ENCODE measurements around the gene ATG13.

ATG13 gene

DNA sequence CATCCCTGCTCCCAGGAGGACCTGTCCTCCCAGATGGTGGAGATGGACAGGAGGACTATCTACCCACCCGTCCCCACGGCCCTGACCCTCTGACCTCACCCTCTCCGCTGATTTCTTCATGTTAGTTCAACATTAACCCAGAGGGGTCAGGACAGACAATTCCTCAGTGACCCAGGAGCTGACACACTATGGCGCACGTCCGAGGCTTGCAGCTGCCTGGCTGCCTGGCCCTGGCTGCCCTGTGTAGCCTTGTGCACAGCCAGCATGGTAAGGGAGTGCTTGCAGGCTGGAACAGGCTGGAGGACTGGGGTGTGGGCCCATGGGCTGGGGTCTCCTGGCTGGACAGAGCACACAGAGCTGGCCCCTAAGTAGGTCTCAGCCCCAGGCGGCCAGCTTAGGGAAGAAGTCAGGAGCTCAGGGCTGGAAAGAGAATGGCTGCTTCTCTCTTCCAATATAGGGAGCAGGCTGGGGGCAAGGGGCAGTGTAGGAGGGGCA, 101.7 kb downstream of the ATG13 start, which contains the start of gene F2:
F2 (plus strand) TSS at position 166 of the 495 bp plus-strand sequence; CDS start at position 189, 23 bp downstream.
- H3K36me3 ChIP-seq (ENCODE audit: control insufficient read depth in 1 of 2, insufficient read depth in 2 of 2, low read length in 2 of 2) = no peaks in the 10 kb centered on the region
- no peaks in the 10 kb centered on the region for H3K27me3 ChIP-seq (ENCODE audit: control insufficient read depth in 1 of 2, insufficient read depth in 2 of 2, low read length in 2 of 2)
- no peaks in the 10 kb centered on the region for H3K9me3 ChIP-seq (ENCODE audit: control insufficient read depth in 1 of 2, low read length in 2 of 2)
- no peak within 1 kb of the TSS for H3K4me3 ChIP-seq (ENCODE audit: low read depth in 1 of 2, low read length in 2 of 2)
- H3K4me1 ChIP-seq (ENCODE audit: control insufficient read depth in 1 of 2, insufficient read depth in 2 of 2, low read length in 2 of 2) = peaks cover 6 to 10% of the 10 kb centered on the region in 2 donors
- no peak within 1 kb of the TSS for H3K9ac ChIP-seq (ENCODE audit: low read depth in 1 of 2, low read length in 2 of 2)
- H3K27ac ChIP-seq (ENCODE audit: low read depth, low read length) = no peak within 1 kb of the TSS

DNA sequence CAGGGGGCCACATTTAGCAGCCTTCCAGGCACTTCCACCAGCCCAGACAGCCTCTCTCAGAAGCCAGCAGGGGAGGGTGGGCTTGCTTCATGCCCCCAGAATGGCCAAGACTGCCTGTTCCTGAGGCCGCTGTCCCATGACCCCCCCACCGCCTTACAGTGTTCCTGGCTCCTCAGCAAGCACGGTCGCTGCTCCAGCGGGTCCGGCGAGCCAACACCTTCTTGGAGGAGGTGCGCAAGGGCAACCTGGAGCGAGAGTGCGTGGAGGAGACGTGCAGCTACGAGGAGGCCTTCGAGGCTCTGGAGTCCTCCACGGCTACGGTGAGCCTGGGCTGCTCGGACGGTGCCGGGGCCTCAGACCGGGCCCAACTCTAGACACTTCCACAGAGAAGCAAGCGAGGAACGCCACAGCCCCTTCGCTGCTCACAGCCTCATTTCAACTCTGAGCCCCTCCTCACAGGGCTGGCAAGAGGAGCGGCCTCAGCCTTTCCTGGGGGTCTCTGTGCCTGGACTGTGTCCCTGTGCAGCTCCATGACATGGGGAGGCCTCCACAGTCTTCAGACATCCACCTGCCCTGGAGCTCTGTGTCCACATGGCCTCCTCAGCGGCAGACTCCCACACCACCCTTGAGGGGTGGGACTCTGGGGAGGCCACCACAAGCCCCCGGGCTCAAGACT, 102.3 kb downstream of the ATG13 start:
- no peak overlapping the region for H3K9ac ChIP-seq (ENCODE audit: low read depth in 1 of 2, low read length in 2 of 2)
- no peaks in the 10 kb centered on the region for H3K27me3 ChIP-seq (ENCODE audit: control insufficient read depth in 1 of 2, insufficient read depth in 2 of 2, low read length in 2 of 2)
- H3K9me3 ChIP-seq (ENCODE audit: control insufficient read depth in 1 of 2, low read length in 2 of 2) = no peaks in the 10 kb centered on the region
- no peak overlapping the region for H3K27ac ChIP-seq (ENCODE audit: low read depth, low read length)
- peaks cover 6 to 10% of the 10 kb centered on the region in 2 donors for H3K4me1 ChIP-seq (ENCODE audit: control insufficient read depth in 1 of 2, insufficient read depth in 2 of 2, low read length in 2 of 2)
- H3K4me3 ChIP-seq (ENCODE audit: low read depth in 1 of 2, low read length in 2 of 2) = no peak overlapping the region
- no peaks in the 10 kb centered on the region for H3K36me3 ChIP-seq (ENCODE audit: control insufficient read depth in 1 of 2, insufficient read depth in 2 of 2, low read length in 2 of 2)

DNA sequence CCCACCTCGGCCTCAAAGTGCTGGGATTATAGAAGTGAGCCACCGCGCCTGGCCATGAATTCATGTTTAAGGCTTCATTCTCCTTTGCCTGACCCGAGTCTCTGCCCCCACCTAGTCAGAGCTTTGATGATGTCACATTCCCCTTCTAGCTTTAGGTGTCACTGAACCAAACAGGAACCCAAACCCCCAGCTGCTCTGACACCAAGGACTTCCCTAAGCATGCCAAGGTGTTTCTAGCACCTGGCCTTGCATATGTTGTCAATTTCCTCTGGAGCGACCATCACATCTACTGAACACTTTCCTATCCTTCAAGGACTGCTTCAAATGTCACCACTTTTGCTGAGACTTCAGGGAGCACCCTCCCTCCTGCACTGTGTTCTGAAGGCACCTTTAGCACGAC, 103.9 kb downstream of the ATG13 start:
- H3K27me3 ChIP-seq (ENCODE audit: control insufficient read depth in 1 of 2, insufficient read depth in 2 of 2, low read length in 2 of 2) = no peaks in the 10 kb centered on the region
- H3K36me3 ChIP-seq (ENCODE audit: control insufficient read depth in 1 of 2, insufficient read depth in 2 of 2, low read length in 2 of 2) = no peaks in the 10 kb centered on the region
- no peak overlapping the region for H3K27ac ChIP-seq (ENCODE audit: low read depth, low read length)
- peaks cover 6 to 10% of the 10 kb centered on the region in 2 donors for H3K4me1 ChIP-seq (ENCODE audit: control insufficient read depth in 1 of 2, insufficient read depth in 2 of 2, low read length in 2 of 2)
- H3K9me3 ChIP-seq (ENCODE audit: control insufficient read depth in 1 of 2, low read length in 2 of 2) = no peaks in the 10 kb centered on the region
- H3K9ac ChIP-seq (ENCODE audit: low read depth in 1 of 2, low read length in 2 of 2) = no peak overlapping the region
- no peak overlapping the region for H3K4me3 ChIP-seq (ENCODE audit: low read depth in 1 of 2, low read length in 2 of 2)

DNA sequence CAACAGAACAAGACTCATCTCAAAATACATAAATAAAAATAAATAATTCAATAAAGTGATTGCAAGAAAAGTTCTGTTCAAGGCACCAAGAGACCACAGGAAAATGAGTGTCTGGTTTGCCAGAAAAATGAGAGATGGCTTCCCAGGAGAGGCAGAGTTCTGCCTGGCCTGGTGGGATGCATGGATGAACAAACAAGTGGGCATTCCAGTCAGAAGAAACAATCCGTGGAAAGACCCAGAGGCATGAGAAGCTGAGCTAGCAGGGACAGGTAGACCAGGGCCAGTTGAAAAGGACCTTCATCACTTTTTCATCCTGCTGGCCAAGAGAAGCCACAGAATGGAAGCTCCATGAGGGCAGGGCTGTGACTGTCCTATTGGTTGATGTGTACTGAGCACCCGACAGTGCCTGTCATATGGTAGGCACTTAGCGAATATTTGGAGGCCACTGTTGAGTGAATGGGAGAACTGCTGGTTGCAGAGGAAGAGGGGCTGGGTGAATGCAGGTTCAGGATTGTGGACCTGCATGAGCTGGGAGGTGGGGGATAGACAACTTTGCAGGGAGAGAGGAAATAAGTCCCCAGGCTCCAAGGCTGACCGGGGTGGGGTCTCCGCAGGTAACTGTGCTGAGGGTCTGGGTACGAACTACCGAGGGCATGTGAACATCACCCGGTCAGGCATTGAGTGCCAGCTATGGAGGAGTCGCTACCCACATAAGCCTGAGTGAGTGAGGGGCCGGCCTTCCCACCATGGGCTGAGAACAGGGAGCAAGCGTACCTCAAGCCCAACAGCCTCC, 105.4 kb downstream of the ATG13 start:
- no peaks in the 10 kb centered on the region for H3K36me3 ChIP-seq (ENCODE audit: control insufficient read depth in 1 of 2, insufficient read depth in 2 of 2, low read length in 2 of 2)
- no peaks in the 10 kb centered on the region for H3K27me3 ChIP-seq (ENCODE audit: control insufficient read depth in 1 of 2, insufficient read depth in 2 of 2, low read length in 2 of 2)
- no peak overlapping the region for H3K4me3 ChIP-seq (ENCODE audit: low read depth in 1 of 2, low read length in 2 of 2)
- no peak overlapping the region for H3K9ac ChIP-seq (ENCODE audit: low read depth in 1 of 2, low read length in 2 of 2)
- H3K27ac ChIP-seq (ENCODE audit: low read depth, low read length) = no peak overlapping the region
- H3K9me3 ChIP-seq (ENCODE audit: control insufficient read depth in 1 of 2, low read length in 2 of 2) = no peaks in the 10 kb centered on the region
- H3K4me1 ChIP-seq (ENCODE audit: control insufficient read depth in 1 of 2, insufficient read depth in 2 of 2, low read length in 2 of 2) = peaks cover 6 to 10% of the 10 kb centered on the region in 2 donors

DNA sequence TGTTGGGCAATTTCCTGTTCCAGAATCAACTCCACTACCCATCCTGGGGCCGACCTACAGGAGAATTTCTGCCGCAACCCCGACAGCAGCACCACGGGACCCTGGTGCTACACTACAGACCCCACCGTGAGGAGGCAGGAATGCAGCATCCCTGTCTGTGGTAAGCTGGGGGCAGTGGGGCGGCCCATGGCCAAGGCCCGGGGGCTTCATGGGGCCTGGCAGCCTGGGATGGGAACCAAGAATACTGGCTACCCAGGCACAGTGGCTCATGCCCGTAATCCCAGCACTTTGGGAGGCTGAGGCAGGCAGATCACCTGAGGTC, 106.0 kb downstream of the ATG13 start:
- H3K36me3 ChIP-seq (ENCODE audit: control insufficient read depth in 1 of 2, insufficient read depth in 2 of 2, low read length in 2 of 2) = no peaks in the 10 kb centered on the region
- H3K27me3 ChIP-seq (ENCODE audit: control insufficient read depth in 1 of 2, insufficient read depth in 2 of 2, low read length in 2 of 2) = no peaks in the 10 kb centered on the region
- H3K9ac ChIP-seq (ENCODE audit: low read depth in 1 of 2, low read length in 2 of 2) = no peak overlapping the region
- peaks cover 3 to 6% of the 10 kb centered on the region in 2 donors for H3K4me1 ChIP-seq (ENCODE audit: control insufficient read depth in 1 of 2, insufficient read depth in 2 of 2, low read length in 2 of 2)
- no peaks in the 10 kb centered on the region for H3K9me3 ChIP-seq (ENCODE audit: control insufficient read depth in 1 of 2, low read length in 2 of 2)
- no peak overlapping the region for H3K27ac ChIP-seq (ENCODE audit: low read depth, low read length)
- H3K4me3 ChIP-seq (ENCODE audit: low read depth in 1 of 2, low read length in 2 of 2) = no peak overlapping the region

DNA sequence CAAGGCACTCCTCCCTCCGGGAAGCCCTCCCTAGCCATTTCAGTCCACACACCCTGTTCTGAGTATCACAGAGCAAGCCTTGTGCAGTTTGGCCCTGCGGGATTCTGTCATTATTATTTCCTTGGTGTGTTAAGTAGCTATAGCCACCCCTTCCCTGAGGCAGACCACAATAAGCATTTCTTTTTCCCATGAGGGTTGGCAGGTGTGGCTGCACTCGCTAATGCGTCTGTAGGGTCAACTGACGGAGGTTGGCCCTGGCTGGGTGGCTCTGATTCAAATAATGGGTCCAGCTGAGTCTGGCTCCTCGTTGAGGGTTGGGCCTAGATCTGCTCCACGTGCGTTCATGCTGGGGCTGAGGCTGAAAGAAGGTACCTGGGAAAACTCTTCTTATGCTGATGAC, 106.7 kb downstream of the ATG13 start:
- Histone ChIP-seq H3K9ac (ENCODE audit: low read depth in 1 of 2, low read length in 2 of 2) (no peak overlapping the region), H3K4me1 (ENCODE audit: control insufficient read depth in 1 of 2, insufficient read depth in 2 of 2, low read length in 2 of 2) (no peaks in the 10 kb centered on the region), H3K9me3 (ENCODE audit: control insufficient read depth in 1 of 2, low read length in 2 of 2) (no peaks in the 10 kb centered on the region), H3K36me3 (ENCODE audit: control insufficient read depth in 1 of 2, insufficient read depth in 2 of 2, low read length in 2 of 2) (no peaks in the 10 kb centered on the region), H3K27ac (ENCODE audit: low read depth, low read length) (no peak overlapping the region), H3K27me3 (ENCODE audit: control insufficient read depth in 1 of 2, insufficient read depth in 2 of 2, low read length in 2 of 2) (no peaks in the 10 kb centered on the region), H3K4me3 (ENCODE audit: low read depth in 1 of 2, low read length in 2 of 2) (no peak overlapping the region)

All from duodenal mucosa (tissue), 2 donors.